Measurements from ENCODE around the gene RAET1L.

GRCh38 chr6:149985481-149985937 lies 39.8 kb downstream of the RAET1L start:
- no peak for TF ChIP-seq CTCF (IDR thresholded peaks at IDR 0.05)
- TF ChIP-seq ZFX (IDR thresholded peaks at IDR 0.05; ENCODE audit: borderline replicate concordance): no peak
